WERI-Rb-1 (cell line): ENCODE data around the gene PLCG1.

ENCODE experiments used
- DNase-seq: peaks from one replicate; pipeline ENCODE4 v3.0.0-alpha.2; 2020
- H3K27ac ChIP-seq: fragments of 250-450 bp; sonication (Bioruptor Pico); 2 replicates; pipeline ENCODE4 v1.5.1; 2020; ENCODE audit warnings: mild to moderate bottlenecking, moderate library complexity
- H3K27me3 ChIP-seq: fragments of 250-450 bp; sonication (Bioruptor Pico); 2 replicates; pipeline ENCODE4 v1.5.1; 2021; ENCODE audit warnings: mild to moderate bottlenecking, low read depth, moderate library complexity; ENCODE audit not compliant: insufficient read depth, severe bottlenecking
- H3K36me3 ChIP-seq: fragments of 250-450 bp; sonication (Bioruptor Pico); 2 replicates; pipeline ENCODE4 v1.5.1; 2020; ENCODE audit warnings: mild to moderate bottlenecking, moderate library complexity
- H3K4me3 ChIP-seq: 2 replicates; pipeline ENCODE4 v1.5.1; 2011; ENCODE audit warnings: low read depth, mild to moderate bottlenecking, control low read depth, low read length
- H3K9me3 ChIP-seq: fragments of 250-450 bp; sonication (Bioruptor Pico); 2 replicates; pipeline ENCODE4 v1.5.1; 2021; ENCODE audit warnings: mild to moderate bottlenecking, moderate library complexity; ENCODE audit not compliant: severe bottlenecking
- CTCF ChIP-seq: IDR thresholded peaks from 2 replicates; pipeline ENCODE4 v1.5.1; 2011; ENCODE audit warnings: low read depth, mild to moderate bottlenecking, control low read depth, inconsistent platforms, low read length

PLCG1 gene

DNA sequence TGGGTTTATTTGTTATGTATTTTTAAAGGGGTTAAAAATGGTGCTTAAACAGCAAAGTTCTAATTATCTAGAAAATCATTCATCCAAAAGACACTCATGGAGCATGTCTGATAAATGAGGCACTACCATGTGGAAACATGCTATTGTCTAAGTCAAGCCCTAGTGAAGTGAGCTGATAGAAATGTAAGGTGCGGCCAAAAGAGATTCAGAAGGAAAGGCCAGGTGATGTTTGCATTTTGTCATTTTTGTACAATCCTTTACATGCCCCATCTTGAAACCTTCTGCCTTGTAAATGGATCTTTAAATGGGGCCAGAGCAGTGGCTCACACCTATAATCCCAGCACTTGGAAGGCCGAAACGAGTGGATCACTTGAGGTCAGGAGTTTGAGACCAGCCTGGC is 77.3 kb downstream of the PLCG1 start:
- no peak for TF ChIP-seq CTCF
- Histone ChIP-seq H3K9me3 (no peaks in the 10 kb centered on the region), H3K4me3 (no peak overlapping the region), H3K27me3 (no peaks in the 10 kb centered on the region), H3K36me3 (no peaks in the 10 kb centered on the region), H3K27ac (no peak overlapping the region)
- DNase-seq: no peak

- Histone ChIP-seq H3K36me3 (no peaks in the 10 kb centered on the region), H3K27ac (no peak overlapping the region), H3K9me3 (no peaks in the 10 kb centered on the region), H3K4me3 (no peak overlapping the region), H3K27me3 (no peaks in the 10 kb centered on the region)
- no peak for DNase-seq
- no peak for TF ChIP-seq CTCF
These were observed 80.1 kb downstream of the PLCG1 start for GRCh38 chr20:41217422-41217821.

- Histone ChIP-seq H3K36me3 (no peaks in the 10 kb centered on the region), H3K4me3 (no peak overlapping the region), H3K9me3 (no peaks in the 10 kb centered on the region), H3K27me3 (no peaks in the 10 kb centered on the region), H3K27ac (no peak overlapping the region)
- no peak for TF ChIP-seq CTCF
- DNase-seq: no peak
These were observed 81.1 kb downstream of the PLCG1 start for GRCh38 chr20:41218466-41218865.

- no peak overlapping the region for H3K27ac ChIP-seq
- H3K27me3 ChIP-seq: no peaks in the 10 kb centered on the region
- H3K4me3 ChIP-seq: no peak overlapping the region
- no peaks in the 10 kb centered on the region for H3K36me3 ChIP-seq
- no peak for TF ChIP-seq CTCF
- H3K9me3 ChIP-seq: no peaks in the 10 kb centered on the region
- DNase-seq: no peak
These were observed 82.5 kb downstream of the PLCG1 start for GRCh38 chr20:41219824-41220223.

- no peaks in the 10 kb centered on the region for H3K9me3 ChIP-seq
- H3K4me3 ChIP-seq: no peak overlapping the region
- no peaks in the 10 kb centered on the region for H3K27me3 ChIP-seq
- H3K27ac ChIP-seq: no peak overlapping the region
- no peaks in the 10 kb centered on the region for H3K36me3 ChIP-seq
- TF ChIP-seq CTCF: no peak
- DNase-seq: no peak
These were observed 84.4 kb downstream of the PLCG1 start for GRCh38 chr20:41221614-41222218.

GRCh38 chr20:41222296-41222695 is 85.0 kb downstream of the PLCG1 start:
- DNase-seq: no peak
- Histone ChIP-seq H3K4me3 (no peak overlapping the region), H3K9me3 (no peaks in the 10 kb centered on the region), H3K27ac (no peak overlapping the region), H3K27me3 (no peaks in the 10 kb centered on the region), H3K36me3 (no peaks in the 10 kb centered on the region)
- no peak for TF ChIP-seq CTCF
